ENCODE results near the gene NPFFR1.

DNA sequence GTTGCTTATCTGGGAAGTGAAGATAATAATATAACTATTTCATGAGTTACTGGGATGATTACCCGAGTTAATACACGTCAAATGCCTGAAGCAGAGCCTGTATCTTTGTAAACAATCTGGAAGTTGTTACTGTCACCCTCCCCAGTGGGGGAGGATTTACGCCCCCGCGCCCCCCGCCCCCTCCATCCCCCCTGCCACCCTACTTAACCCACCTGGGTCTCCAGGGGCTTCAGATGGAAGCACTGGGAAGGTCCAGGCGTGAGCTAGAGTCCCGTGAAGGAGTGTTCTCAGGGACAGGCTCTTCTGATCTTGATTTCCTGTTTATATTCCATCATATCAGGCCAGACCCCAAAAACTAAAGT is 49.9 kb downstream of the NPFFR1 start:
- TF ChIP-seq, protein P1, sequence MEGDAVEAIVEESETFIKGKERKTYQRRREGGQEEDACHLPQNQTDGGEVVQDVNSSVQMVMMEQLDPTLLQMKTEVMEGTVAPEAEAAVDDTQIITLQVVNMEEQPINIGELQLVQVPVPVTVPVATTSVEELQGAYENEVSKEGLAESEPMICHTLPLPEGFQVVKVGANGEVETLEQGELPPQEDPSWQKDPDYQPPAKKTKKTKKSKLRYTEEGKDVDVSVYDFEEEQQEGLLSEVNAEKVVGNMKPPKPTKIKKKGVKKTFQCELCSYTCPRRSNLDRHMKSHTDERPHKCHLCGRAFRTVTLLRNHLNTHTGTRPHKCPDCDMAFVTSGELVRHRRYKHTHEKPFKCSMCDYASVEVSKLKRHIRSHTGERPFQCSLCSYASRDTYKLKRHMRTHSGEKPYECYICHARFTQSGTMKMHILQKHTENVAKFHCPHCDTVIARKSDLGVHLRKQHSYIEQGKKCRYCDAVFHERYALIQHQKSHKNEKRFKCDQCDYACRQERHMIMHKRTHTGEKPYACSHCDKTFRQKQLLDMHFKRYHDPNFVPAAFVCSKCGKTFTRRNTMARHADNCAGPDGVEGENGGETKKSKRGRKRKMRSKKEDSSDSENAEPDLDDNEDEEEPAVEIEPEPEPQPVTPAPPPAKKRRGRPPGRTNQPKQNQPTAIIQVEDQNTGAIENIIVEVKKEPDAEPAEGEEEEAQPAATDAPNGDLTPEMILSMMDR (conservative IDR thresholded peaks at IDR 0.05): peak; percentile 23
- no peak for TF ChIP-seq ZFX (IDR thresholded peaks at IDR 0.05)

All from C4-2B (cell line).